OCI-LY7 (cell line): ENCODE measurements around the gene HES7.

Source experiments
- CTCF ChIP-seq: fragments of 200-600 bp; sonication (generic); conservative IDR thresholded peaks from 2 replicates; pipeline ENCODE4 v1.5.1; 2014; ENCODE audit warnings: mild to moderate bottlenecking, antibody characterized with exemption, low read length, moderate library complexity, mixed read lengths
- EZH2phosphoT487 ChIP-seq: fragments of 200-600 bp; sonication (generic); IDR thresholded peaks from 2 replicates; pipeline ENCODE4 v1.6.1; 2018; ENCODE audit warnings: low read depth, borderline replicate concordance, mild to moderate bottlenecking, mixed run types, antibody characterized with exemption, low read length, moderate library complexity, mixed read lengths

- TF ChIP-seq CTCF (no peak), EZH2phosphoT487 (no peak)
Observed at GRCh38 chr17:8089728-8090127, 34.2 kb downstream of the HES7 start.
